Panc1 (cell line): Measurements from ENCODE around the gene GPR137. TPM values are rescaled to one million over a fixed set of nuclear protein-coding genes. Genes with fewer than 3 reads are reported as not detected.

Experiments used
- ATAC-seq: fragments of 200-7000 bp; cut with Tn5 transposase; 2 replicates; pipeline ENCODE4 v1.9.1; 2020; ENCODE audit warnings: mild to moderate bottlenecking, moderate library complexity
- BruUV-seq: library from RNA; stranded (reverse); fragments of 400-500 nt; replicated peaks from 2 replicates; lab custom pipeline; 2021; lab: Mats Ljungman, UMichigan
- CTCF ChIA-PET: fragments of 300-600 bp; sonication (Branson Sonifier 250); formaldehyde crosslinking; loops from one replicate; lab custom pipeline; 2022; ENCODE audit warnings: antibody characterized with exemption; lab: Charles Lee
- POLR2A ChIA-PET: fragments of 300-600 bp; sonication (Branson Sonifier 250); formaldehyde crosslinking; loops from one replicate; lab custom pipeline; 2022; ENCODE audit warnings: antibody characterized with exemption; lab: Charles Lee
- DNase-seq: peaks from one replicate; pipeline ENCODE4 v3.0.0-alpha.2; 2010; ENCODE audit warnings: low read depth, low spot score
- H3K27ac ChIP-seq: 2 replicates; pipeline ENCODE4 v1.5.1; 2011; ENCODE audit warnings: mild to moderate bottlenecking, low read length, inconsistent platforms
- H3K27me3 ChIP-seq: fragments of 200-500 bp; sonication (Bioruptor generic); 2 replicates; pipeline ENCODE4 v1.6.0; 2014; ENCODE audit warnings: low read length, inconsistent platforms; ENCODE audit not compliant: control insufficient read depth, insufficient read depth
- H3K36me3 ChIP-seq: fragments of 200-500 bp; sonication (Bioruptor generic); 2 replicates; pipeline ENCODE4 v1.5.1; 2014; ENCODE audit warnings: inconsistent platforms, mild to moderate bottlenecking, low read length, moderate library complexity; ENCODE audit not compliant: control insufficient read depth, insufficient read depth
- H3K4me1 ChIP-seq: 2 replicates; pipeline ENCODE4 v1.5.1; 2011; ENCODE audit warnings: inconsistent platforms, mild to moderate bottlenecking, low read length, moderate library complexity; ENCODE audit not compliant: control insufficient read depth, insufficient read depth
- H3K4me3 ChIP-seq, 2 experiments: 2 replicates each; pipeline ENCODE4 v1.5.1; 2011 to 2012; ENCODE audit warnings: low read depth in 2 of 2, low read length in 2 of 2, mild to moderate bottlenecking in 2 of 2, inconsistent platforms in 1 of 2, moderate library complexity in 1 of 2
- H3K9me3 ChIP-seq: fragments of 200-500 bp; sonication (Bioruptor generic); 2 replicates; pipeline ENCODE4 v1.5.1; 2014; ENCODE audit warnings: low read depth, mild to moderate bottlenecking, inconsistent platforms, low read length, moderate library complexity; ENCODE audit not compliant: control insufficient read depth, insufficient read depth
- POLR2AphosphoS5 ChIP-seq: IDR thresholded peaks from 2 replicates; pipeline ENCODE4 v1.6.1; 2012; ENCODE audit warnings: mild to moderate bottlenecking, low read depth, low read length, moderate library complexity
- SIN3A ChIP-seq: IDR thresholded peaks from 2 replicates; pipeline ENCODE4 v1.6.1; 2012; ENCODE audit warnings: low read depth, mild to moderate bottlenecking, low read length, moderate library complexity, borderline replicate concordance; ENCODE audit not compliant: insufficient read depth
- TCF7L2 ChIP-seq: IDR thresholded peaks from 2 replicates; pipeline ENCODE4 v1.6.1; 2011; ENCODE audit warnings: mild to moderate bottlenecking, low read depth, low read length, inconsistent platforms
- in situ Hi-C: cut with HindIII; loops from 2 replicates; pipeline ENCODE4 v1.10.0; 2016; ENCODE audit warnings: low sequenced_read_pairs, low pct_unique_long_range_greater_than_20kb
- intact Hi-C: fragments of 100-400 bp; cut with micrococcal nuclease; formaldehyde crosslinking; loops from one replicate; pipeline ENCODE4 v1.10.0; 2022; ENCODE audit not compliant: unreplicated experiment
- total RNA-seq: library from RNA; stranded (reverse); gene quantifications from one replicate; pipeline ENCODE4 v1.2.1, GENCODE V29; 2021; ENCODE audit not compliant: unreplicated experiment
- TF ChIP-seq, protein P1 (sequence below): fragments of 450-650 bp; IDR thresholded peaks from 2 replicates; pipeline ENCODE4 v1.5.1; 2017; ENCODE audit warnings: mild to moderate bottlenecking
- TF ChIP-seq, protein P2 (sequence below), 2 experiments: IDR thresholded peaks; 2 replicates each; pipeline ENCODE4 v1.6.1; 2011 to 2012; ENCODE audit warnings: low read depth in 2 of 2, control low read depth in 1 of 2, low read length in 1 of 2, mild to moderate bottlenecking in 1 of 2, moderate library complexity in 1 of 2; ENCODE audit not compliant: insufficient read depth in 1 of 2

GPR137 gene
- total RNA-seq, 1 experiment from 2014 or later, result 183 TPM

DNA sequence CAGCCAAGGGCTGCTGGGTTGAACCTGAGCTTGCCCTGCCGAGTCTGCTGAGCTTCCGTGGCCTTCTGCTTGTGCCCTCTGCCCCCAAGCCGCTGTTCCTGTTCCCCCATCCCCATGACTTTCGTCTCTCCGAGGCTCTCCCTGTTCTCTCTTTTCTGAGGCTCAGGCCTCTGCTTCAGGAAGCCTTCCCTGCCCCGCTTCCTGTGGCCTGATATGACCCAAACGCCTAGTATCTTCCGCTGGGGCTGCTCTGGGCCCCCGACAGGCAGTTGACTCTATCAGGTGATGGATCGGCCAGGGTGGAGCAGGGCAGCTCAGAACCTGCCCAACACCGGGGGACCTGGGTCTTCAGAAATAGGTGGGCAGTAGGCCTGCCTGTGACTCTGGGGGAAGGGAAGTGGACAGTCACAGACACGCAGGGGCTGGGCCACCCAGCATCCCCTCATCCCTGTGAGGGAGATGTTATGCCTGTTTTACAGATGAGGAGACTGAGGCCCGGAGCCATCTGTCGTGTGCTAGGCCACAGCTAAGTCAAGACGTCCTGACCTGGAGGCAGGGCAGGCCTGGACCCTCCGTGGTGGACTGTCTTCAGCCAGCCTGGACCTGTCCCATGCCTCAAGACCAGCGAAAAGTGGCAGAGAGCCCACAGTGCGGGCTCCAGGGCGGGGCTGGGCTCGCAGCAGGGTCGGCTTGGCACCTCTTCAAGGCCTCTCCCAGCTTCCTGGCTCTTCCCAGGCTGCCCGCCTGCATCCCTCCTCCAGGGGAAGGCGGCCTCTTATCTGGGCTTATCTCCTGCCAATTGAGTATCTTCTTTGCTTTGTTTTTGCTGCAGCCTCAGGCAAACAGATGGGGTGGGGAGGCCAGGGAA lies 17.4 kb upstream of the GPR137 start:
- CTCF ChIA-PET, result interaction anchor here (0.7 kb wide), 2 partner anchors 16 to 58 kb away, joined by 6 to 12 read pairs; no protein-coding TSS in a partner anchor
- no peak for DNase-seq
- Histone ChIP-seq H3K36me3 (no peaks in the 10 kb centered on the region; the same call in 1 of the 2 replicates), H3K27ac (peak overlapping the region; percentile 98), H3K9me3 (no peaks in the 10 kb centered on the region), H3K27me3 (no peaks in the 10 kb centered on the region), H3K4me3 (peak overlapping the region; percentile 67 to 69), H3K4me1 (peaks cover 13% of the 10 kb centered on the region)
- TF ChIP-seq, protein P1, sequence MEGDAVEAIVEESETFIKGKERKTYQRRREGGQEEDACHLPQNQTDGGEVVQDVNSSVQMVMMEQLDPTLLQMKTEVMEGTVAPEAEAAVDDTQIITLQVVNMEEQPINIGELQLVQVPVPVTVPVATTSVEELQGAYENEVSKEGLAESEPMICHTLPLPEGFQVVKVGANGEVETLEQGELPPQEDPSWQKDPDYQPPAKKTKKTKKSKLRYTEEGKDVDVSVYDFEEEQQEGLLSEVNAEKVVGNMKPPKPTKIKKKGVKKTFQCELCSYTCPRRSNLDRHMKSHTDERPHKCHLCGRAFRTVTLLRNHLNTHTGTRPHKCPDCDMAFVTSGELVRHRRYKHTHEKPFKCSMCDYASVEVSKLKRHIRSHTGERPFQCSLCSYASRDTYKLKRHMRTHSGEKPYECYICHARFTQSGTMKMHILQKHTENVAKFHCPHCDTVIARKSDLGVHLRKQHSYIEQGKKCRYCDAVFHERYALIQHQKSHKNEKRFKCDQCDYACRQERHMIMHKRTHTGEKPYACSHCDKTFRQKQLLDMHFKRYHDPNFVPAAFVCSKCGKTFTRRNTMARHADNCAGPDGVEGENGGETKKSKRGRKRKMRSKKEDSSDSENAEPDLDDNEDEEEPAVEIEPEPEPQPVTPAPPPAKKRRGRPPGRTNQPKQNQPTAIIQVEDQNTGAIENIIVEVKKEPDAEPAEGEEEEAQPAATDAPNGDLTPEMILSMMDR, result no peak
- TF ChIP-seq, protein P2, sequence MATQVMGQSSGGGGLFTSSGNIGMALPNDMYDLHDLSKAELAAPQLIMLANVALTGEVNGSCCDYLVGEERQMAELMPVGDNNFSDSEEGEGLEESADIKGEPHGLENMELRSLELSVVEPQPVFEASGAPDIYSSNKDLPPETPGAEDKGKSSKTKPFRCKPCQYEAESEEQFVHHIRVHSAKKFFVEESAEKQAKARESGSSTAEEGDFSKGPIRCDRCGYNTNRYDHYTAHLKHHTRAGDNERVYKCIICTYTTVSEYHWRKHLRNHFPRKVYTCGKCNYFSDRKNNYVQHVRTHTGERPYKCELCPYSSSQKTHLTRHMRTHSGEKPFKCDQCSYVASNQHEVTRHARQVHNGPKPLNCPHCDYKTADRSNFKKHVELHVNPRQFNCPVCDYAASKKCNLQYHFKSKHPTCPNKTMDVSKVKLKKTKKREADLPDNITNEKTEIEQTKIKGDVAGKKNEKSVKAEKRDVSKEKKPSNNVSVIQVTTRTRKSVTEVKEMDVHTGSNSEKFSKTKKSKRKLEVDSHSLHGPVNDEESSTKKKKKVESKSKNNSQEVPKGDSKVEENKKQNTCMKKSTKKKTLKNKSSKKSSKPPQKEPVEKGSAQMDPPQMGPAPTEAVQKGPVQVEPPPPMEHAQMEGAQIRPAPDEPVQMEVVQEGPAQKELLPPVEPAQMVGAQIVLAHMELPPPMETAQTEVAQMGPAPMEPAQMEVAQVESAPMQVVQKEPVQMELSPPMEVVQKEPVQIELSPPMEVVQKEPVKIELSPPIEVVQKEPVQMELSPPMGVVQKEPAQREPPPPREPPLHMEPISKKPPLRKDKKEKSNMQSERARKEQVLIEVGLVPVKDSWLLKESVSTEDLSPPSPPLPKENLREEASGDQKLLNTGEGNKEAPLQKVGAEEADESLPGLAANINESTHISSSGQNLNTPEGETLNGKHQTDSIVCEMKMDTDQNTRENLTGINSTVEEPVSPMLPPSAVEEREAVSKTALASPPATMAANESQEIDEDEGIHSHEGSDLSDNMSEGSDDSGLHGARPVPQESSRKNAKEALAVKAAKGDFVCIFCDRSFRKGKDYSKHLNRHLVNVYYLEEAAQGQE (IDR thresholded peaks at IDR 0.05; ENCODE audit: insufficient read depth in 1 of 2, low read depth in 2 of 2, low read length in 1 of 2), result no peak
- no peak for TF ChIP-seq TCF7L2
- 0 out of 2 replicates have a peak, but pooled peaks have one; percentile 4 for TF ChIP-seq POLR2AphosphoS5
- TF ChIP-seq SIN3A, result no peak
- POLR2A ChIA-PET, result interaction anchor here (0.5 kb wide), 1 partner anchor 566 kb away, joined by 6 read pairs; no protein-coding TSS in a partner anchor
- BruUV-seq, result no TSS peak
- intact Hi-C loops (no loop called here), in situ Hi-C loops (no loop called here)
- no peak for ATAC-seq

DNA sequence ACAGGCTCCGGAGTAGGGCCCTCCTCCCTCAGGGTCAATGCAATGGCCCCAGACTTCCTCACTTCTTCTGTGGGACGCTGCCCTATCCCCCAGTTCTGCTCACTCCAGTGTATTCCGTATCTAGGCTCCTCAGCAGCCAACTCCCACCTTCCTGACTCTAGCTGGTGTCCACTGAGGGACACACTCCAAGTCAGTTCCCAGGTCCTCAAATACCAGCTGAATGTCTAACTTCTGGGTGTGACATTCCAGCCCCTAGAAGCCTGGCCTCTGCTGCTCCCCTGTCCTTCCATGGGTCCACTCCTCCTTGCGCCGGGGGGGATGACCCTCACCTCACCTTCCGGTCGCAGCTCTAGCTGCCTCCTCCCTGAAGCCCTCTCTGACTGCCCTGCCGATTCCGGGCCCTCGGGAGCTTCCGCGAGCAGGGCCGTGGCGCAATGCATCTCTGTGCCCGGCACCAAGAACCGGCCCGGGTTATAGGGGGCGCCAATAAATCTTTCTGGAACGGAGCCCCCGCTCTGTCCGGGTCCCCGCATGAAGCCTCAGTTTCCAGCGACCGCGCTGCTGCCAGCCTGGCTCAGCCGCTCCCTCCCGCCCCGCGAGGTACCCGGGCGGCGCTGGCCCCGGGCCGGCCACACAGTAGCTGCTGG lies 16.6 kb upstream of the GPR137 start:
- POLR2A ChIA-PET, result interaction anchor here (0.5 to 0.7 kb wide), 2 partner anchors 64 to 567 kb away, joined by 3 to 6 read pairs; no protein-coding TSS in a partner anchor
- intact Hi-C loops (no loop called here), in situ Hi-C loops (no loop called here)
- Histone ChIP-seq H3K27me3 (no peaks in the 10 kb centered on the region), H3K27ac (peak overlapping the region; percentile 98), H3K36me3 (no peaks in the 10 kb centered on the region; the same call in 1 of the 2 replicates), H3K9me3 (no peaks in the 10 kb centered on the region), H3K4me1 (peaks cover 13% of the 10 kb centered on the region), H3K4me3 (peak overlapping the region; percentile 67 to 69)
- ATAC-seq (peak; percentile 20), DNase-seq (no peak)
- TF ChIP-seq, protein P2 (IDR thresholded peaks at IDR 0.05; ENCODE audit: insufficient read depth in 1 of 2, low read depth in 2 of 2, low read length in 1 of 2), result no peak
- TF ChIP-seq, protein P1, result no peak
- TF ChIP-seq POLR2AphosphoS5 (no peak), SIN3A (no peak), TCF7L2 (no peak)
- CTCF ChIA-PET, result interaction anchor here (0.9 to 1.0 kb wide), 2 partner anchors 18 to 32 kb away, joined by 3 to 4 read pairs; partner anchors contain the start of gene PLCB3
- BruUV-seq, result no TSS peak
